ENCODE data around the gene UPP1. TPM values are rescaled to one million over a fixed set of nuclear protein-coding genes. Genes with fewer than 3 reads are reported as not detected.

Gene UPP1
- total RNA-seq, 1 experiment from 2014 or later: 119 TPM

DNA sequence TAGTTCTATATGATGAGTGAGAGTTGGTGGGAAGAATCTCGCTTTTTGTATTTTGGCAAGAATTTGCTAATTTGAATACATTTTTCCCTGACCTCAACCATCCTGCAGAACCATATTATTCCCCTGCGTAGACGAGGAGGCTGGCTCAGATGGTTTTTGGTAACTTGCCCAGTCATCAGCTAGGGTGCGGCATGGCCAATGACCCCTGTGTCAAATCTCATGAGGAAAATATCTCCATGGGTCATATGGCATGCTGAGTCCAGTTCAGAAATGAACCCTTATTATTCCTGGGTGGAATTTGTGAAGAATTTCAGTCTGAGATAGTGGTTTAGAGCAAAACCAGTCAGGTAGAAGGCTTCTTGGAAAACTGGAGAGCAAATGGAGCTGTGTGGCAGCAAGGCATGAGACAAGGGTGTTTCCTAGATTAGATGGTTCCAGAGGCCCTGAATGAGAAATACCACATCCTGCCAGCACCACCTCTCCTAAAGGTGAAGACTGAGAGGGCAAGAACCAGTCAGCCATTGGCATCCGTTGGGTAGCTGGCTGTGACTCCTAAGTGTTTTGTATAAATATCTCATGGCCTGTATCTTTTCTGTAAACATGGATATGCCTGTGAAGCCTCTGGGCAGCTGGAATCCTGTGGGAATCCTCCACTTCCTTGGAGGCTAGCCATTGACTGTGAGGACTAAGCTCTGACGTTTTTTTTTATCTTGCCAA is 5.8 kb upstream of the UPP1 start:
- DNase-seq: peak; percentile 44 to 73
- CTCF ChIA-PET: no interaction called here
- Histone ChIP-seq H3K4me1 (replicated peaks; ENCODE audit: insufficient read depth) (peaks cover 73% of the 10 kb centered on the region), H2AFZ (no peak overlapping the region), H3K9me3 (ENCODE audit: insufficient read depth, low read depth) (no peaks in the 10 kb centered on the region), H3K4me2 (peak overlapping the region; percentile 57), H3K36me3 (ENCODE audit: low read depth) (no peaks in the 10 kb centered on the region), H3F3A (ENCODE audit: insufficient read depth, low read depth) (peaks cover 67% of the 10 kb centered on the region), H3K9me2 (ENCODE audit: insufficient read depth) (no peaks in the 10 kb centered on the region), H3K27me3 (ENCODE audit: insufficient read depth, low read depth) (no peaks in the 10 kb centered on the region), H3K79me2 (ENCODE audit: low read depth) (no peaks in the 10 kb centered on the region), H3K27ac (peak overlapping the region; percentile 98), H4K20me1 (ENCODE audit: insufficient read depth) (no peaks in the 10 kb centered on the region), H3K4me3 (no peak overlapping the region)
- TF ChIP-seq, protein P1, sequence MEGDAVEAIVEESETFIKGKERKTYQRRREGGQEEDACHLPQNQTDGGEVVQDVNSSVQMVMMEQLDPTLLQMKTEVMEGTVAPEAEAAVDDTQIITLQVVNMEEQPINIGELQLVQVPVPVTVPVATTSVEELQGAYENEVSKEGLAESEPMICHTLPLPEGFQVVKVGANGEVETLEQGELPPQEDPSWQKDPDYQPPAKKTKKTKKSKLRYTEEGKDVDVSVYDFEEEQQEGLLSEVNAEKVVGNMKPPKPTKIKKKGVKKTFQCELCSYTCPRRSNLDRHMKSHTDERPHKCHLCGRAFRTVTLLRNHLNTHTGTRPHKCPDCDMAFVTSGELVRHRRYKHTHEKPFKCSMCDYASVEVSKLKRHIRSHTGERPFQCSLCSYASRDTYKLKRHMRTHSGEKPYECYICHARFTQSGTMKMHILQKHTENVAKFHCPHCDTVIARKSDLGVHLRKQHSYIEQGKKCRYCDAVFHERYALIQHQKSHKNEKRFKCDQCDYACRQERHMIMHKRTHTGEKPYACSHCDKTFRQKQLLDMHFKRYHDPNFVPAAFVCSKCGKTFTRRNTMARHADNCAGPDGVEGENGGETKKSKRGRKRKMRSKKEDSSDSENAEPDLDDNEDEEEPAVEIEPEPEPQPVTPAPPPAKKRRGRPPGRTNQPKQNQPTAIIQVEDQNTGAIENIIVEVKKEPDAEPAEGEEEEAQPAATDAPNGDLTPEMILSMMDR (conservative IDR thresholded peaks at IDR 0.05): no peak
- TF ChIP-seq EZH2 (IDR thresholded peaks at IDR 0.05; ENCODE audit: low read depth): no peak
- intact Hi-C loops (cut with micrococcal nuclease; ENCODE audit: unreplicated experiment): loop anchor here (10.0 kb wide), 1 partner anchor 608 kb away; no protein-coding TSS in a partner anchor
- no TSS peak for BruUV-seq (replicated peaks)
- POLR2A ChIA-PET (ENCODE audit: unreplicated experiment): interaction anchor here (0.6 to 0.9 kb wide), 3 partner anchors 12 to 1514 kb away, joined by 3 to 5 read pairs (median 3); no protein-coding TSS in a partner anchor

DNA sequence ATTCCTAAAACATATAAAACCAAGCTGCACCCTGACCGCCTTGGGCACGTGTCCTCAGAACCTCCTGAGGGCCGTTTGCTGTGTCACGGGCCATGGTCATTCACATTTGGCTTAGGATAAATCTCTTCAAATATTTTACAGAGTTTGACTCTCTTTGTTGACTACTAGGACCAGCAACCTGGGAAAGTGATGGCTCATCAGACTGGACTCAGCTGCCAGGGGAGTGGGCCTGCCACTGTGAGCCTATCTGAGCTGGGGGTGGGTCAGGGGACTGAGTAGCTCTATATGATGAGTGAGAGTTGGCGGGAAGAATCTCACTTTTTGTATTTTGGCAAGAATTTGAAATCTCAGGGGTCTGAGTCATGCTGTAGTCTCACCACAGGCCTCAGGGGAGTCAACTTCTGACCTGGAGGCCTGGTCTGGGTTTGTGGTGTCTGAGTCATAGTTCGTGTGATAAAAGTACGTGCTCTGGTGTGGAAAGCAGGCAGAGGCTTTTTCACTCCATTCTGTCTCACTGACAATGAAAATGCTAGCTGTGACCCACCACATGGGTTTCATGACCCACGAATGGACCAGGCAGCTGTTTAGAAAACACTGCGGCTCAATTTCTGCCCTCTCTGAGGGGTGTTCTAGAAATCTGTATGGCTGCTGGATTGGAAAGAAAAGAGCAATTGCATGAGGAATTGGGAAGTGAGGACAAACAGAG is 4.2 kb upstream of the UPP1 start:
- Histone ChIP-seq H2AFZ (no peak overlapping the region), H3K27ac (peak overlapping the region; percentile 98), H3K4me1 (replicated peaks; ENCODE audit: insufficient read depth) (peaks cover 69% of the 10 kb centered on the region), H3K9me3 (ENCODE audit: insufficient read depth, low read depth) (no peaks in the 10 kb centered on the region), H3K27me3 (ENCODE audit: insufficient read depth, low read depth) (no peaks in the 10 kb centered on the region), H3K36me3 (ENCODE audit: low read depth) (no peaks in the 10 kb centered on the region), H3K79me2 (ENCODE audit: low read depth) (peaks cover 4% of the 10 kb centered on the region), H3K4me2 (peak overlapping the region; percentile 95), H3F3A (ENCODE audit: insufficient read depth, low read depth) (peaks cover 79% of the 10 kb centered on the region), H3K4me3 (no peak overlapping the region), H3K9me2 (ENCODE audit: insufficient read depth) (no peaks in the 10 kb centered on the region), H4K20me1 (ENCODE audit: insufficient read depth) (no peaks in the 10 kb centered on the region)
- peak; percentile 92 to 100 for DNase-seq
- TF ChIP-seq, protein P1 (conservative IDR thresholded peaks at IDR 0.05): no peak
- no peak for TF ChIP-seq EZH2 (IDR thresholded peaks at IDR 0.05; ENCODE audit: low read depth)
- ChIA-PET POLR2A (ENCODE audit: unreplicated experiment) (interaction anchor here (0.6 kb wide), 1 partner anchor 485 kb away, joined by 6 read pairs; no protein-coding TSS in a partner anchor), CTCF (no interaction called here)
- no TSS peak for BruUV-seq (replicated peaks)
- intact Hi-C loops (cut with micrococcal nuclease; ENCODE audit: unreplicated experiment): loop anchor here (2.0 to 10.0 kb wide), 4 partner anchors 57 to 610 kb away; no protein-coding TSS in a partner anchor

DNA sequence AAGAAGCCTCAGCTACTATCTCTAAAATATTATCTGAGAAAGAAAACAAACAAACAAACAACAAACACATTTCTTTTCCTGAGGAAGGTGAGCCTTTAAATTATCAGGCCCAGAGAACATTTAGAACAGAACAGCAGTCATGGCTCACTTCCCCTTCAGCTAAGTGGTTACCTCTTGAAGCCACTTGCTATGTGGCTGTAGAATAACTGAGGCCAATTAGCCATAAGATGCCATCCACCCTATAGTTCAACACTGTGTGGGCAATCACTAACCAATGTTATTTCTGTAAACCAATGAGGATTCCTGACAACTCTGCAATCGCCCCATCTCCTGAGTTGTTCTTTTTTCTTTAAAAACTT is 3.7 kb upstream of the UPP1 start:
- CTCF ChIA-PET: interaction anchor here (0.5 kb wide), 1 partner anchor 35 kb away, joined by 4 read pairs; no protein-coding TSS in a partner anchor
- no peaks in the 10 kb centered on the region for H3K27me3 ChIP-seq (ENCODE audit: insufficient read depth, low read depth)
- peak overlapping the region; percentile 98 for H3K27ac ChIP-seq
- peaks cover 2% of the 10 kb centered on the region; the same call in 1 of the 2 replicates for H4K20me1 ChIP-seq (ENCODE audit: insufficient read depth)
- BruUV-seq (replicated peaks): TSS peak; percentile 12
- H3K4me1 ChIP-seq (replicated peaks; ENCODE audit: insufficient read depth): peaks cover 69% of the 10 kb centered on the region
- H3K4me2 ChIP-seq: peak overlapping the region; percentile 95
- H3K4me3 ChIP-seq: no peak overlapping the region
- POLR2A ChIA-PET (ENCODE audit: unreplicated experiment): interaction anchor here (0.6 to 0.7 kb wide), 2 partner anchors 486 to 551 kb away, joined by 6 read pairs; no protein-coding TSS in a partner anchor
- no peaks in the 10 kb centered on the region for H3K9me3 ChIP-seq (ENCODE audit: insufficient read depth, low read depth)
- TF ChIP-seq, protein P1 (conservative IDR thresholded peaks at IDR 0.05): no peak
- no peak for TF ChIP-seq EZH2 (IDR thresholded peaks at IDR 0.05; ENCODE audit: low read depth)
- peaks cover 5% of the 10 kb centered on the region for H3K36me3 ChIP-seq (ENCODE audit: low read depth)
- DNase-seq: peak in 1 of 2 experiments; percentile 40
- H3K9me2 ChIP-seq (ENCODE audit: insufficient read depth): no peaks in the 10 kb centered on the region
- peaks cover 10% of the 10 kb centered on the region for H3K79me2 ChIP-seq (ENCODE audit: low read depth)
- H2AFZ ChIP-seq: no peak overlapping the region
- H3F3A ChIP-seq (ENCODE audit: insufficient read depth, low read depth): peaks cover 84% of the 10 kb centered on the region
- intact Hi-C loops (cut with micrococcal nuclease; ENCODE audit: unreplicated experiment): loop anchor here (2.0 to 10.0 kb wide), 4 partner anchors 57 to 611 kb away; no protein-coding TSS in a partner anchor
